ENCODE measurements around the gene PLPP3. TPM values are rescaled to one million over a fixed set of nuclear protein-coding genes. Genes with fewer than 3 reads are reported as not detected.

The PLPP3 gene
- total RNA-seq, 1 donor from 2014 or later = 16.1 TPM

DNA sequence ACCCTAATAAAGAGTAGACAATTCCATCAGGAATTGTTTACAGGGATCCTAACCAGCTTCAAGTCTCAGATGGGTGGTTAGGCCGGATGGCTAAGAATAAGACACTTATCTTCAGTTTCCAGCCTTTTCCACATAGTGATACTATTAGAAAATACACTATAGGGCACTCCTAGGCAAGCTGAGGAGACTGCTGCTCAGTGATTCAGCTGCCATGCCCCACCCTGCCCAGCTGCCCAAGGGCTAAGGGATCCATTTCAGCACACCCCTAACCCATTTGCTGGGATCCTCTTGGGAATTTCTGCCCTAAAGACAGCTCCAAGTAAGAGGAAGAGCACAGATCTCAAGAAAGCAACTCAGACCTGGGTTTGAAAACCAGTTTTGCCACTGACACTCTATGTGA lies 31.9 kb downstream of the PLPP3 start:
- no peak for DNase-seq (ENCODE audit: low spot score, unreplicated experiment)
- Mint-ChIP-seq H3K27me3 (no peaks in the 10 kb centered on the region), H3K9me3 (ENCODE audit: low read depth) (no peaks in the 10 kb centered on the region), H3K4me1 (ENCODE audit: low read depth) (peaks cover 23% of the 10 kb centered on the region), H3K36me3 (ENCODE audit: insufficient read depth) (peaks cover 1% of the 10 kb centered on the region), H3K4me3 (ENCODE audit: low read depth) (no peak overlapping the region), H3K27ac (no peak overlapping the region)
- TF ChIP-seq, protein P1, sequence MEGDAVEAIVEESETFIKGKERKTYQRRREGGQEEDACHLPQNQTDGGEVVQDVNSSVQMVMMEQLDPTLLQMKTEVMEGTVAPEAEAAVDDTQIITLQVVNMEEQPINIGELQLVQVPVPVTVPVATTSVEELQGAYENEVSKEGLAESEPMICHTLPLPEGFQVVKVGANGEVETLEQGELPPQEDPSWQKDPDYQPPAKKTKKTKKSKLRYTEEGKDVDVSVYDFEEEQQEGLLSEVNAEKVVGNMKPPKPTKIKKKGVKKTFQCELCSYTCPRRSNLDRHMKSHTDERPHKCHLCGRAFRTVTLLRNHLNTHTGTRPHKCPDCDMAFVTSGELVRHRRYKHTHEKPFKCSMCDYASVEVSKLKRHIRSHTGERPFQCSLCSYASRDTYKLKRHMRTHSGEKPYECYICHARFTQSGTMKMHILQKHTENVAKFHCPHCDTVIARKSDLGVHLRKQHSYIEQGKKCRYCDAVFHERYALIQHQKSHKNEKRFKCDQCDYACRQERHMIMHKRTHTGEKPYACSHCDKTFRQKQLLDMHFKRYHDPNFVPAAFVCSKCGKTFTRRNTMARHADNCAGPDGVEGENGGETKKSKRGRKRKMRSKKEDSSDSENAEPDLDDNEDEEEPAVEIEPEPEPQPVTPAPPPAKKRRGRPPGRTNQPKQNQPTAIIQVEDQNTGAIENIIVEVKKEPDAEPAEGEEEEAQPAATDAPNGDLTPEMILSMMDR (IDR thresholded peaks at IDR 0.05; ENCODE audit: unreplicated experiment) = no peak

GRCh38 chr1:56545711-56546110 lies 33.7 kb downstream of the PLPP3 start:
- no peaks in the 10 kb centered on the region for H3K27me3 Mint-ChIP-seq
- no peak overlapping the region for H3K4me3 Mint-ChIP-seq (ENCODE audit: low read depth)
- TF ChIP-seq, protein P1 (IDR thresholded peaks at IDR 0.05; ENCODE audit: unreplicated experiment) = no peak
- H3K36me3 Mint-ChIP-seq (ENCODE audit: insufficient read depth) = peaks cover 1% of the 10 kb centered on the region
- H3K27ac Mint-ChIP-seq = no peak overlapping the region
- DNase-seq (ENCODE audit: low spot score, unreplicated experiment) = no peak
- peaks cover 25% of the 10 kb centered on the region for H3K4me1 Mint-ChIP-seq (ENCODE audit: low read depth)
- no peaks in the 10 kb centered on the region for H3K9me3 Mint-ChIP-seq (ENCODE audit: low read depth)

GRCh38 chr1:56543783-56544612 lies 35.4 kb downstream of the PLPP3 start:
- Mint-ChIP-seq H3K27me3 (no peaks in the 10 kb centered on the region), H3K36me3 (ENCODE audit: insufficient read depth) (peaks cover 1% of the 10 kb centered on the region), H3K4me3 (ENCODE audit: low read depth) (no peak overlapping the region), H3K4me1 (ENCODE audit: low read depth) (peaks cover 27% of the 10 kb centered on the region), H3K27ac (peak overlapping the region; percentile 29), H3K9me3 (ENCODE audit: low read depth) (no peaks in the 10 kb centered on the region)
- TF ChIP-seq, protein P1 (IDR thresholded peaks at IDR 0.05; ENCODE audit: unreplicated experiment) = no peak
- DNase-seq (ENCODE audit: low spot score, unreplicated experiment) = no peak

- DNase-seq (ENCODE audit: low spot score, unreplicated experiment) = no peak
- Mint-ChIP-seq H3K9me3 (ENCODE audit: low read depth) (no peaks in the 10 kb centered on the region), H3K27ac (no peak overlapping the region), H3K27me3 (no peaks in the 10 kb centered on the region), H3K36me3 (ENCODE audit: insufficient read depth) (peaks cover 1% of the 10 kb centered on the region), H3K4me3 (ENCODE audit: low read depth) (no peak overlapping the region), H3K4me1 (ENCODE audit: low read depth) (peaks cover 28% of the 10 kb centered on the region)
- TF ChIP-seq, protein P1 (IDR thresholded peaks at IDR 0.05; ENCODE audit: unreplicated experiment) = no peak
These were observed 36.7 kb downstream of the PLPP3 start for GRCh38 chr1:56542651-56543050.

- no peak for DNase-seq (ENCODE audit: low spot score, unreplicated experiment)
- Mint-ChIP-seq H3K27ac (no peak overlapping the region), H3K4me3 (ENCODE audit: low read depth) (no peak overlapping the region)
These were observed 38.0 kb downstream of the PLPP3 start for GRCh38 chr1:56541408-56541807.

More at GRCh38 chr1:56541408-56541807, 38.0 kb downstream of the PLPP3 start:
- TF ChIP-seq, protein P1 (IDR thresholded peaks at IDR 0.05; ENCODE audit: unreplicated experiment) = no peak
- H3K36me3 Mint-ChIP-seq (ENCODE audit: insufficient read depth) = peaks cover 5% of the 10 kb centered on the region
- no peaks in the 10 kb centered on the region for H3K27me3 Mint-ChIP-seq
- H3K4me1 Mint-ChIP-seq (ENCODE audit: low read depth) = peaks cover 31% of the 10 kb centered on the region
- no peaks in the 10 kb centered on the region for H3K9me3 Mint-ChIP-seq (ENCODE audit: low read depth)
